ENCODE results near the gene ASIC2. TPM values are rescaled to one million over a fixed set of nuclear protein-coding genes. Genes with fewer than 3 reads are reported as not detected.

Gene ASIC2
- total RNA-seq, 1 experiment from 2014 or later = not detected

GRCh38 chr17:33267851-33268548, 25.1 kb downstream of the ASIC2 start:
- H3K9me2 ChIP-seq (ENCODE audit: insufficient read depth) = no peaks in the 10 kb centered on the region
- TF ChIP-seq JUND (IDR thresholded peaks at IDR 0.05) (no peak), ELF1 (IDR thresholded peaks at IDR 0.05; ENCODE audit: borderline replicate concordance, low read depth) (no peak), EGR1 (IDR thresholded peaks at IDR 0.05; ENCODE audit: low read depth) (no peak), POLR2AphosphoS5 (IDR thresholded peaks at IDR 0.05; ENCODE audit: low read depth, low read length) (no peak)
- ChIA-PET RAD21 (ENCODE audit: low non-redundant PET in 1 of 2, low total read pairs in 2 of 2, uncharacterized antibody in 2 of 2, unreplicated experiment in 2 of 2) (no interaction called here), CTCF (no interaction called here), POLR2A (no interaction called here)
- H3K4me2 ChIP-seq (ENCODE audit: low read length) = no peak overlapping the region
- DNase-seq (ENCODE audit: low read depth, low spot score) = no peak
- no peak overlapping the region for H3K4me3 ChIP-seq (replicated peaks in 1 of 2; ENCODE audit: low read depth in 1 of 2, low read length in 2 of 2)
- no peak overlapping the region for H3K9ac ChIP-seq (ENCODE audit: low read length)
- H3K27ac ChIP-seq (ENCODE audit: low read depth, low read length) = no peak overlapping the region
- H4K20me1 ChIP-seq (ENCODE audit: insufficient read depth) = no peaks in the 10 kb centered on the region
- no peak for ATAC-seq
- H3K9me3 ChIP-seq (ENCODE audit: control insufficient read depth in 1 of 2, insufficient read depth in 1 of 2, low read depth in 1 of 2, low read length in 2 of 2) = no peaks in the 10 kb centered on the region
- H3K27me3 ChIP-seq (ENCODE audit: insufficient read depth, low read length) = 0 out of 2 replicates have a peak, but pooled peaks cover 3% of the 10 kb centered on the region
- no TSS peak for BruUV-seq (replicated peaks)
- intact Hi-C loops (cut with micrococcal nuclease) = no loop called here
- H3K79me2 ChIP-seq (ENCODE audit: insufficient read depth, low read length) = no peaks in the 10 kb centered on the region
- H3K4me1 ChIP-seq (ENCODE audit: control insufficient read depth in 1 of 2, insufficient read depth in 2 of 2, low read length in 2 of 2) = no peaks in the 10 kb centered on the region
- no peak overlapping the region for H2AFZ ChIP-seq (ENCODE audit: low read depth, low read length, poor library complexity, severe bottlenecking)
- no peaks in the 10 kb centered on the region for H3K36me3 ChIP-seq (ENCODE audit: control insufficient read depth in 1 of 2, insufficient read depth in 2 of 2, low read length in 2 of 2)

- BruUV-seq (replicated peaks) = no TSS peak
- RAD21 ChIA-PET (ENCODE audit: low non-redundant PET in 1 of 2, low total read pairs in 2 of 2, uncharacterized antibody in 2 of 2, unreplicated experiment in 2 of 2) = no interaction called here
- CTCF ChIA-PET = no interaction called here
- no peaks in the 10 kb centered on the region for H3K9me3 ChIP-seq (ENCODE audit: control insufficient read depth in 1 of 2, insufficient read depth in 1 of 2, low read depth in 1 of 2, low read length in 2 of 2)
- no peak for ATAC-seq
- no peaks in the 10 kb centered on the region for H3K36me3 ChIP-seq (ENCODE audit: control insufficient read depth in 1 of 2, insufficient read depth in 2 of 2, low read length in 2 of 2)
- H3K9ac ChIP-seq (ENCODE audit: low read length) = no peak overlapping the region
- 0 out of 2 replicates have a peak, but pooled peaks cover 3% of the 10 kb centered on the region for H3K27me3 ChIP-seq (ENCODE audit: insufficient read depth, low read length)
- TF ChIP-seq EZH2 (IDR thresholded peaks at IDR 0.05) (no peak), SIN3A (IDR thresholded peaks at IDR 0.05; ENCODE audit: low read depth) (no peak), CBX3 (IDR thresholded peaks at IDR 0.05; ENCODE audit: low read depth) (no peak), RAD21 (IDR thresholded peaks at IDR 0.05; ENCODE audit: low read depth) (no peak), TCF7L2 (IDR thresholded peaks at IDR 0.05; ENCODE audit: borderline replicate concordance, extremely low read depth, insufficient read depth, insufficient read length) (no peak)
- DNase-seq (ENCODE audit: low read depth, low spot score) = no peak
- no peaks in the 10 kb centered on the region for H4K20me1 ChIP-seq (ENCODE audit: insufficient read depth)
- no peaks in the 10 kb centered on the region for H3K4me1 ChIP-seq (ENCODE audit: control insufficient read depth in 1 of 2, insufficient read depth in 2 of 2, low read length in 2 of 2)
- no peak overlapping the region for H3K27ac ChIP-seq (ENCODE audit: low read depth, low read length)
- H2AFZ ChIP-seq (ENCODE audit: low read depth, low read length, poor library complexity, severe bottlenecking) = no peak overlapping the region
- H3K4me3 ChIP-seq (replicated peaks in 1 of 2; ENCODE audit: low read depth in 1 of 2, low read length in 2 of 2) = no peak overlapping the region
- no peaks in the 10 kb centered on the region for H3K79me2 ChIP-seq (ENCODE audit: insufficient read depth, low read length)
- H3K9me2 ChIP-seq (ENCODE audit: insufficient read depth) = no peaks in the 10 kb centered on the region
- intact Hi-C loops (cut with micrococcal nuclease) = no loop called here
- POLR2A ChIA-PET = no interaction called here
- H3K4me2 ChIP-seq (ENCODE audit: low read length) = no peak overlapping the region
These were observed 25.8 kb downstream of the ASIC2 start for GRCh38 chr17:33267271-33267790.
